ENCODE results near the gene ZNF318. TPM values are rescaled to one million over a fixed set of nuclear protein-coding genes. Genes with fewer than 3 reads are reported as not detected.

The ZNF318 gene
- total and polyA plus RNA-seq, 10 of the 15 experiments (the other 5 are each of a cell fraction or from before 2014, with no cell fraction given): 3.4 to 79.8 (median 13.7) TPM

- CTCF ChIA-PET: interaction anchor here (0.7 to 3.9 kb wide), 6 partner anchors 12 to 196 kb away, joined by 3 to 29 read pairs (median 18); no protein-coding TSS in a partner anchor
- TF ChIP-seq RCOR1 (conservative IDR thresholded peaks at IDR 0.05; ENCODE audit: low read depth, low read length) (no peak), ZBTB11 (CRISPR knock-in tag; IDR thresholded peaks at IDR 0.05) (no peak), IRF3 (IDR thresholded peaks at IDR 0.05) (no peak), TBL1XR1 (IDR thresholded peaks at IDR 0.05; ENCODE audit: low read depth, low read length) (no peak), IRF4 (IDR thresholded peaks at IDR 0.05; ENCODE audit: low read depth, low read length) (no peak), ZZZ3 (IDR thresholded peaks at IDR 0.05; ENCODE audit: control insufficient read depth, insufficient read length, low read depth) (no peak), ZNF384 (IDR thresholded peaks at IDR 0.05; ENCODE audit: borderline replicate concordance, low read depth, low read length) (no peak), GATAD2B (conservative IDR thresholded peaks at IDR 0.05; ENCODE audit: low read depth) (no peak), BCL3 (IDR thresholded peaks at IDR 0.05; ENCODE audit: borderline replicate concordance, insufficient read depth, low read depth, low read length, poor library complexity, severe bottlenecking) (no peak), FOS (IDR thresholded peaks at IDR 0.05; ENCODE audit: borderline replicate concordance, extremely low read depth, insufficient read length) (no peak), ETV6 (conservative IDR thresholded peaks at IDR 0.05 in 1 of 2, IDR thresholded peaks at IDR 0.05 in 1 of 2; ENCODE audit: borderline replicate concordance in 1 of 2, low read depth in 1 of 2) (no peak), PML (IDR thresholded peaks at IDR 0.05; ENCODE audit: low read length) (no peak), CTCF (IDR thresholded peaks at IDR 0.05 in 2 of 3, conservative IDR thresholded peaks at IDR 0.05 in 1 of 3; ENCODE audit: control insufficient read depth in 2 of 3, extremely low read depth in 1 of 3, insufficient read depth in 1 of 3, low read depth in 3 of 3, low read length in 3 of 3) (no peak), HCFC1 (IDR thresholded peaks at IDR 0.05; ENCODE audit: low read length) (no peak), NR2C2 (IDR thresholded peaks at IDR 0.05; ENCODE audit: borderline replicate concordance, control insufficient read depth, insufficient read length, low read depth) (no peak), SUZ12 (IDR thresholded peaks at IDR 0.05; ENCODE audit: unreplicated experiment) (no peak)
Observed at GRCh38 chr6:43310134-43310533, 59.3 kb downstream of the ZNF318 start.

More at GRCh38 chr6:43310134-43310533, 59.3 kb downstream of the ZNF318 start:
- in situ Hi-C loops (cut with MboI) (no loop called here), intact Hi-C loops (cut with micrococcal nuclease; ENCODE audit: unreplicated experiment) (no loop called here)
- Histone ChIP-seq H3K9ac (ENCODE audit: control insufficient read depth, insufficient read depth, low read length) (no peak overlapping the region), H3K4me1 (ENCODE audit: control insufficient read depth, insufficient read depth, low read length) (peaks cover 13% of the 10 kb centered on the region), H3K9me3 (replicated peaks; ENCODE audit: control insufficient read depth, insufficient read depth, low read length) (no peaks in the 10 kb centered on the region), H3K79me2 (ENCODE audit: control insufficient read depth, insufficient read depth, low read length) (no peaks in the 10 kb centered on the region), H3K4me3 (no peak overlapping the region), H2AFZ (ENCODE audit: control insufficient read depth, low read depth, low read length) (no peak overlapping the region), H3K27ac (ENCODE audit: control insufficient read depth, insufficient read depth) (no peak overlapping the region), H4K20me1 (ENCODE audit: control insufficient read depth, insufficient read depth) (no peaks in the 10 kb centered on the region), H3K27me3 (replicated peaks in 1 of 2; ENCODE audit: control insufficient read depth in 2 of 2, insufficient read depth in 2 of 2, low read length in 1 of 2) (no peaks in the 10 kb centered on the region), H3K4me2 (ENCODE audit: control insufficient read depth, insufficient read depth) (no peak overlapping the region), H3K36me3 (ENCODE audit: control insufficient read depth in 2 of 2, insufficient read depth in 2 of 2, low read length in 1 of 2) (no peaks in the 10 kb centered on the region)
- RAD21 ChIA-PET (ENCODE audit: unreplicated experiment): interaction anchor here (1.6 to 2.1 kb wide), 2 partner anchors 56 to 60 kb away, joined by 5 to 7 read pairs; partner anchors contain the start of gene ZNF318
- no peak for ATAC-seq
- 95% methylated on average over 2 of the region's 2 CpGs for WGBS (ENCODE audit: insufficient coverage, insufficient replicate concordance, low lambda C conversion rate, missing lambda C conversion rate)
- SMC1A ChIA-PET (ENCODE audit: uncharacterized antibody, unreplicated experiment): interaction anchor here (2.7 to 3.8 kb wide), 4 partner anchors 11 to 51 kb away, joined by 14 to 70 read pairs (median 24); no protein-coding TSS in a partner anchor
- no TSS peak for BruUV-seq (replicated peaks)
- no peak for DNase-seq (ENCODE audit: low read depth, low spot score)
- POLR2A ChIA-PET: interaction anchor here (1.2 kb wide), 1 partner anchor 25 kb away, joined by 4 read pairs; no protein-coding TSS in a partner anchor
- FAIRE-seq: no peak
